ENCODE data around the gene RAPGEF5. TPM values are rescaled to one million over a fixed set of nuclear protein-coding genes. Genes with fewer than 3 reads are reported as not detected.

The RAPGEF5 gene
- total RNA-seq, 1 donor from 2014 or later: 138 TPM

DNA sequence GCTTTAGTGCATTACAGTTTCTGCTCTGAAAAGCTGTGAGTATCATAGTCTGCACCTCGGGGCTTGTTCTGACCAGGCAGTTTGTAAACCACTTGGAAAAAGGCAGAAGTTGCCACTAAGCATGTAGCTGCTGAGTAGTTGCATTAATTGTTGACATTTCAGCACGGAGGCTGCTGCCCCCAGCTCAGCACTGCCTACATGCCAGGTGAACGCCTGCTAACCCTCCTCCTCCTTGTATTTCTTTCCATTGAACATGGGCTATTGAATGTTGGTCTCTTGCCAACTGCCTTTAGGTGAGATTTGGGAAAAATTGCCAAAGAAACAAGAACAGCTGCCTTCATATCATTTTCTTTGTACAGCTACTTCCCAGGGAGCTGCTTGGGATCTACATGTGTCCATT is 164.2 kb downstream of the RAPGEF5 start:
- no peak for DNase-seq (ENCODE audit: low read depth in 2 of 2)

DNA sequence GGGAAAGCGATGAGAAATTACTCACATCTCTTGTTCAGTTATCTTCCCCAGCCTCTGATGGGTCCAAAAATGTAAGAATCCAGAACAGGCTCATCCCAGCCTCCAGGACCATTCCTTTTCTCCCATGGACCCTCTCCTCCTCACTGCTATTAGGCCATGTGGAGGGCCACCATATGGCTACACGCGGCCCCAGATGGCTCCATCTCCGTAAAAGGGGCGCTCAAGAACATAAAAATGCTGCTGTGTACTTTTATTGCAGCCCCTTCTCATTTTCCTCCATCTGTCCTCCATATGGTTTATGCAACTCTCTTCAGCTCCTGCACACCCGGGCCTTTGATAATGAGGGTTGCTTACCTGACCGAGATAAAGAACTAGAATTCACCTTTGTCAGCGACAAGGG is 166.2 kb downstream of the RAPGEF5 start:
- no peak for DNase-seq (ENCODE audit: low read depth in 2 of 2)

GRCh38 chr7:22189741-22190140 is 167.2 kb downstream of the RAPGEF5 start:
- DNase-seq (ENCODE audit: low read depth in 2 of 2): no peak

- no peak for DNase-seq (ENCODE audit: low read depth in 2 of 2)
Observed at GRCh38 chr7:22189230-22189629, 167.7 kb downstream of the RAPGEF5 start.

- DNase-seq (ENCODE audit: low read depth in 2 of 2): no peak
Observed at GRCh38 chr7:22187691-22188348, 169.1 kb downstream of the RAPGEF5 start.

- DNase-seq (ENCODE audit: low read depth in 2 of 2): no peak
Observed at GRCh38 chr7:22185559-22185958, 171.4 kb downstream of the RAPGEF5 start.

- DNase-seq (ENCODE audit: low read depth in 2 of 2): no peak
Observed at GRCh38 chr7:22184549-22185199, 172.3 kb downstream of the RAPGEF5 start.

DNA sequence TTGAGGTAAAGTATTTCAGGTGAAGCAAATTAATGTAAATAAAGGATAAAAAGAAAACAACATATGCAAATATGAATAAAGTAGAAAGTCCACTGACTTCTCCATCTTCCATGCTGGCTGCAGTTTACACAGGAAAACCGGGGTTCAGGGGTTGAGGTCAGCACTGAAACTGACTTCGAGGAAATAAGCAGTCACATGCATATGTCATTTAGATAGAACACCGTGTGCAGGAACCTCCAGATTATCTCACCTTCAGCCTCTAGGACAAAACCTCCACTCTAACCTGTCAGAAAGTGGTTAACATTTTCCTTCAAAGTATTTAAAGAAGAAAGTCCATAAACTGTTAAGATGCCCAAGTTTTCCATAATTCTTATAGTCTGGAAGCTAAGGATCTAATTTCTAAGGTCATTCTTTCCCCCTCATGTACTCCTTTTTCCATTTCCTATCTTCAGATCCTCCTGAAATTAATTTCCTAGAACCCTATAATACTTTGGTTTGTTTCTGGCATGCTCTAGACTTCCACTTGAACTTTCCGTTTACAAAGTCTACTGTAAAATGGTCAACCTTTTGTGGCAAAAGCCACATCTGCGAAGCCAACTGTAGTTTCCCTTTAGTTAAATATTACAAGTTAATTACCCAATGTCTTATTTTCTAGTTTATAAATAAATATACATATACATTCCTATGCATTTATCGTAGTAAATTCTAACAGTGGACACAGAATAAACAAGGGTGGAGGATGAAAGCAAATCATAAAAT is 173.3 kb downstream of the RAPGEF5 start:
- no peak for DNase-seq (ENCODE audit: low read depth in 2 of 2)

DNA sequence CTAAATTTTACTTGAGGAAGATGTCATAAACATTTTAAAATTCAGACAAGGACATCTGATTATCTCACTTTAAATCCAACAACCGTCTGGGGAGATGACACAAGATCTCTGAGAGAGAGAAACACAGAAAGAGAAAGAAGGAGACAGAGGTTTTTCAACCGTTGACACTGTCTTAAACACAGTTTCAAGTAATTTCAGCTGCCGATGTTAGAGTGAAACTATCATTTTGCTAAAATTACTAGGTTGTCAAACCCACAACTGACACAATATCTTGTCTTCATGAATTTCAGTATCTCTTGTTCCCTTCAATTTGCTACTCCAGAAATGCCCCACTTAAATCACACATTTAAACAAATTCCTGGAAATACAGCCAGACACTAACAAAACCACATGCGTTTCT is 174.8 kb downstream of the RAPGEF5 start:
- no peak for DNase-seq (ENCODE audit: low read depth in 2 of 2)

- DNase-seq (ENCODE audit: low read depth in 2 of 2): no peak
Observed at GRCh38 chr7:22181663-22182062, 175.3 kb downstream of the RAPGEF5 start.

DNA sequence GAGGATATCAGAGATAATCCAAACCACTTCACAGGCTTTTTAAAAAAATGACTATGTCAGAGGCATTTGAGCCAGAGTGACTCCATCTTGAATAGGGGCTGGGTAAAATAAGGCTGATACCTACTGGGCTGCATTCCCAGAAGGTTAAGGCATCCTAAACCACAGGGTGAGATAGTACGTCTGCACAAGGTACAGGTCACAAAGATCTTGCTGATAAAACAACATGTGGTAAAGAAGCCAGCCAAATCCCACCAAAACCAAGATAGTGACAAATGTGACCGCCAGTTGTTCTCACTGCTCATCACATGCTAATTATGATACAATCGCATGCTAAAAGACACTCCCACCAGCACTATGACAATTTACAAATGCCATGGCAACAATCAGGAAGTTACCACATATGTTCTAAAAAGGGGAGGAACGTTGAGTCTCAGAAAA is 177.5 kb downstream of the RAPGEF5 start:
- DNase-seq (ENCODE audit: low read depth in 2 of 2): no peak

DNA sequence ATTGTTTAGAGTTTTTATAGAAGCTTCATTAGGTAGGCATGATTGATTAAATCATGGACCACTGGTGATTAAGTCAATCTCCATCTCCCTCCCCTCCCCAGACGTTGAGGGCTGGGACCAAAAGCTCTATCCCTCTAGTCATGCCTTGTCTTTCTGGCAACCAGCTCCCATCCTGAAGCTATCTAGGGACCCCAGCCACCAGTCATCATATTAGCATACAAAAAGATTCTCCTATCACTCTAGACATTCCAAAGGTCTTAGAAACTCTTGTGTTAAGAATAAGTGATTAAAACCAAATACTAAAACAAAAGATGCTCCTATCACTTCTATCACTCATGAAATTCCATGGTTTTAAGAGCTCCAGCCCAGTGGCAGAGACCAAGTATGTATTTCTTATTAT is 178.2 kb downstream of the RAPGEF5 start:
- DNase-seq (ENCODE audit: low read depth in 2 of 2): no peak

GRCh38 chr7:22176791-22177412 is 180.1 kb downstream of the RAPGEF5 start:
- DNase-seq (ENCODE audit: low read depth in 2 of 2): no peak

- DNase-seq (ENCODE audit: low read depth in 2 of 2): no peak
Observed at GRCh38 chr7:22174574-22174953, 182.4 kb downstream of the RAPGEF5 start.

DNA sequence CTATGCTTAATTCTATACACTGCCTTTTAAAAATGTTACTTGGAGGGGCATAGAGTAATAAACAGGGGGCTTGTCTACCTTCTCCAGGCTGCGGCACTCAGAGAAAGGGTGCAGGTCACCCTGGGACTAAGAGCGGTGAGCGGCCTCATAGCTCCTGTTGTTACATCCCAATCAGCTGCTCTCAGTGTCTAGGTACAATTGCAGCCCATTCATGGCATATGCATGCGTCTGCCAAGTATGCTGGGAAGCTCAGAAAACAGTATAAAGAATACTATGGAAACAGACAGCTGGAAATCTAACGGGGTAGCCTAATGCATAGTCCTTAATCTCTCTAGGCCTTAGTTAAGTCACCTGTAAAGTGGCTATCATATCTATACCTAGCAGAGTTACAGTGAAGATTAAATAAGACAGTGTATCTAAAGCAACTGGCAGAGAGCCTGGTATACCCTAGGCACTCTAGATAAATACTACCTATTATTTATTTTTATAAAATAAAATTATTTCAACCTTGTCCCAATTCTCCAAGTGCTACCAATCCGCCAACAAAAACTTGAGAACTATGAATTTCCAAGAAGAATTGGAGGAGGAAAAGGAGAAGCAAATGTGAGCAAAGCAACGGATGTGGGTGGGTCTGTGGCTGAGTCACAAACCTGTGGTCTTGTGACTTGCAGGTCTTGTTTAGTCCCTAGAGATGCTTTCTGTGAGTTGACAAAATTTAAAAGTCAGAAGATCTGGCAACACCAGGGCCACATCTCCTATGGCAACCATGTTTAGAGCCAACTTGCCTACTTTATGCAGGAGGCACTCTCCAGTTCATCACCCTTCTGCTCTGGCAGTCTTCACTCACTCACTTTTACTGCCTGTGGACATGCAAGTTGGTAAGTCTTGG is 183.0 kb downstream of the RAPGEF5 start:
- DNase-seq (ENCODE audit: low read depth in 2 of 2): peak in 1 of 2 donors; percentile 43

GRCh38 chr7:22168129-22168634 is 188.8 kb downstream of the RAPGEF5 start:
- DNase-seq (ENCODE audit: low read depth in 2 of 2): no peak

- DNase-seq (ENCODE audit: low read depth in 2 of 2): no peak
Observed at GRCh38 chr7:22167482-22167881, 189.5 kb downstream of the RAPGEF5 start.

DNA sequence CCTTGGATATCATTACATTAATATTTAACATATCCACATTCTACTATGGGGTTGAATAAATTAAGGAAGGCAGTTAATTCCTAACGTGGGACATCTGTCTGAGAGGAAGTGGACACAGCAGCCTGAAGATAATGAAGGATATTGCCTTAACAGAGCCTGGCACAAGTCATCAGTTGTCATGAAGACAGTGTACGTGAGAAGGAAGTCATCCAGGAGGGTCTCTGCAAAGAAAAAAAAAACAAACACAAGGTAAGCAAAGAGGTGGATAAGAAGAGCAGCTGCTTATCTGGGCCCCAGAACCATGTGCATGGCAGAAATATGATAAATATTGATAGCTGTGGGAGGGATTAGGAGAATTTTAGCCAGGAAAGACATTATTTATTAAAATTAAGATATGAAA is 190.0 kb downstream of the RAPGEF5 start:
- DNase-seq (ENCODE audit: low read depth in 2 of 2): no peak

DNA sequence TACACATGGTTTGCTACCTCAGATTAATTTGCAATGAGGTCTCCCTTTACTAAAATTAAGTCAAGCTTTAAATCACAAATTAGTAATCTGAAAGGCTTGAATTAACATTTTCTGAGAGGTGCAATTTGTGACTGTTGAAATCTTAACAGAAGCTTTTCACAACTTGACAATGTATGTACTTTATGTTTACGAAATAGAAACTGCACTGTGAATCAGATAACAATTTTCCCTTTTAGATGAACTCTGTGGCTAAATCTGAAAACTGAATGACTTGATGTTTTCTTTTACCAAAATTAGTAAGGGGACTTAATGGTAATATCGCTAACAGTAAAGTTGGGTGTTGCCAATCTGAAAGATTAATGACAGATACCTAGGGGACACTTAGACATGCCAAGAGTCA is 197.6 kb downstream of the RAPGEF5 start:
- no peak for DNase-seq (ENCODE audit: low read depth in 2 of 2)

GRCh38 chr7:22157552-22157951 is 199.4 kb downstream of the RAPGEF5 start:
- no peak for DNase-seq (ENCODE audit: low read depth in 2 of 2)

DNA sequence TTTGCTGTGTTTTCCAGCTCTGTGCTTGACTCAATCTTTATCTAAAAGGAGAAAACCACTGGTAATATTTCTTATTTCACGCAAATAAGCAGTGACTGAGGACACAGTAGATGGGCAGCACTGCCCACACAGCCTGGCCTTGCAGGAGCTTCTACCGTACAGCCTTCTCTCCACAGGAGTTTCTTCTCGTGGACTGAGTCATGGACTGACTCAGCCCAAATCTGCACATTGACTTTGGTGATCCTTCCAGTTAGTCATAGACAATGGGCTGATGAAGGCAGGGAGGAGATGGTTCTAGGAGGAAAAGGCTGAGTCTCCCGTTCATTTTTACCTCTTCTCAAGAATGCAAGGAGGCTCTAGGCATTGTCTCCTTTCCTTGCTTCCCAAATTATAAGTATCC is 200.7 kb downstream of the RAPGEF5 start:
- DNase-seq (ENCODE audit: low read depth in 2 of 2): peak in 1 of 2 donors; percentile 65
